Lung (tissue), 12 donors: ENCODE data around the gene TTI1. TPM values are rescaled to one million over a fixed set of nuclear protein-coding genes. Genes with fewer than 3 reads are reported as not detected.

Source experiments
- ATAC-seq: fragments of 200-7000 bp; cut with Tn5 transposase; one replicate; pipeline ENCODE4 v1.9.1; 2020; ENCODE audit warnings: moderate number of reproducible peaks; ENCODE audit not compliant: insufficient read depth, low FRiP score
- DNase-seq, 3 donors: peaks; one replicate each; pipeline ENCODE4 v3.0.0-alpha.2; 2013 to 2017
- H3K27ac ChIP-seq, 2 donors: one replicate each; pipeline ENCODE4 v1.5.1; 2013; ENCODE audit warnings: mild to moderate bottlenecking in 2 of 2, moderate library complexity in 2 of 2, control low read depth in 1 of 2, inconsistent platforms in 1 of 2, low read depth in 1 of 2, low read length in 1 of 2
- H3K27me3 ChIP-seq, 3 donors: one replicate each; pipeline ENCODE4 v1.5.1; 2013; ENCODE audit warnings: low read length in 2 of 3; ENCODE audit not compliant: control insufficient read depth in 3 of 3, insufficient read depth in 3 of 3
- H3K36me3 ChIP-seq, 4 donors: one replicate each; pipeline ENCODE4 v1.5.1; 2013; ENCODE audit warnings: low read length in 4 of 4, mild to moderate bottlenecking in 1 of 4, moderate library complexity in 1 of 4; ENCODE audit not compliant: control insufficient read depth in 4 of 4, insufficient read depth in 4 of 4
- H3K4me1 ChIP-seq, 5 donors: one replicate each; pipeline ENCODE4 v1.5.1; 2013; ENCODE audit warnings: low read length in 5 of 5, mild to moderate bottlenecking in 2 of 5, moderate library complexity in 1 of 5; ENCODE audit not compliant: control insufficient read depth in 5 of 5, insufficient read depth in 5 of 5
- H3K4me3 ChIP-seq: one replicate; pipeline ENCODE4 v1.5.1; 2013; ENCODE audit warnings: mild to moderate bottlenecking, control low read depth, moderate library complexity
- H3K9ac ChIP-seq, 2 donors: one replicate each; pipeline ENCODE4 v1.5.1; 2013; ENCODE audit warnings: low read length in 2 of 2, control low read depth in 1 of 2; ENCODE audit not compliant: insufficient read depth in 1 of 2
- H3K9me3 ChIP-seq, 4 donors: one replicate each; pipeline ENCODE4 v1.5.1; 2013; ENCODE audit warnings: low read length in 3 of 4, mild to moderate bottlenecking in 1 of 4, moderate library complexity in 1 of 4; ENCODE audit not compliant: control insufficient read depth in 4 of 4, insufficient read depth in 3 of 4
- WGBS, 2 donors: extraction: QIAGEN DNeasy Blood & Tissue Kit; methylation state at CpG; one replicate each; pipeline ENCODE4 v1.1.7; 2013; 5-methylcytosine and 5-hydroxymethylcytosine counted together
- polyA plus RNA-seq, 2 donors: library from polyadenylated mRNA; stranded (reverse); fragments of 200-250 nt; gene quantifications; one replicate each; pipeline ENCODE4 v1.2.1, GENCODE V29; 2013
- total RNA-seq, 2 donors: library from RNA; depleted of rRNA in 1 of 2; stranded (reverse); fragments of >200 nt in 1 of 2; gene quantifications; one replicate each; pipeline ENCODE4 v1.2.1, GENCODE V29; 2014 to 2021
- TF ChIP-seq, protein P1 (sequence below): IDR thresholded peaks from 2 replicates; pipeline ENCODE4 v1.5.1; 2012; ENCODE audit warnings: mild to moderate bottlenecking; ENCODE audit errors: control extremely low read depth, extremely low read depth
- donor health status: control.
- donor health status: control.
- donor health status: Bipolar disorder and iron deficiency.
- donor health status: healthy.
- donor health status: DM: yes; HTN: yes; CAD: no.

The TTI1 gene
- total and polyA plus RNA-seq, 4 donors, result 6.7 to 33.8 (median 15.5) TPM

DNA sequence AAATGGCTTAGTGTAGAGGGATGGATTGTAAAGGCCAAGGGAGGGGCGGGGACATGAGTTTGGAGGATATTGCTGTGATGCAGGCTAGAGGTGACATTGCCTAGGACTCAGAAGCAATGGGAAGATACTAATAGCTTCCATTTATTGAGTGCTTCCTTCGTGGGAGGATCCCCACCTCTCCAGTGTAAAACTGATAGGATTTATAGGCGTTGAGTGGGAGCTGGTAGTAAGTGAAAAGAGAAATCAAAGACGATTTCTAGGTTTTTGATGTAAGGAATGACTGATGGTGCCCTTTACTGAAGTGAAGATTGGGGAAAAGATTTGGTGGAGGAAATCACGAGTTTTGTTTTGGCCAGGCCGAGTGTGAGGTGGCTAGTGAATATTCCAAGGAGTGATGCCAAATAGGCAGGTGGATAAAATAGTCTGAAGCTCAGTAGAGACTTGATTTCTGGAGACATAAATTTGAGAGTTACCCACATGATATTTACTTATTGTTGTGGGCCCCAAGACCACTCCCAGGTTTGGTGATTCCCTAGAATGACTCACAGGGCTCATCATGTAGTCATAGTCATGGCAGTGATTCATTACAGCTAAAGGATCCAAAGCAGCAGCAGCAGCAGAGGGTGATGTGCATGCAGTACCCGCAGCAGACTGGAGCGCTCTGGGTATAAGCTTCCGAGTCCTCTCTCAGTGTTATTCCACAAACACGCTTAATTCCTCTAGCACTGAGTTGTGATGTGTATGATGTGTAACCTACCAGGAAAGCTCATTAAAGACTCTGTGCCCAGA is 10.4 kb upstream of the TTI1 start:
- no peaks in the 10 kb centered on the region for H3K27me3 ChIP-seq
- H3K9me3 ChIP-seq, result no peaks in the 10 kb centered on the region
- peaks cover 15 to 28% (median 22%) of the 10 kb centered on the region in 4 donors for H3K36me3 ChIP-seq
- ATAC-seq (no peak), DNase-seq (no peak)
- WGBS, 2 donors, result 94 to 97% methylated on average over 10 of the region's 10 CpGs
- H3K9ac ChIP-seq, result no peak overlapping the region
- H3K4me1 ChIP-seq, result peaks cover 0 to 1% (median 0%) of the 10 kb centered on the region in 5 donors
- H3K27ac ChIP-seq, result no peak overlapping the region
- TF ChIP-seq, protein P1, sequence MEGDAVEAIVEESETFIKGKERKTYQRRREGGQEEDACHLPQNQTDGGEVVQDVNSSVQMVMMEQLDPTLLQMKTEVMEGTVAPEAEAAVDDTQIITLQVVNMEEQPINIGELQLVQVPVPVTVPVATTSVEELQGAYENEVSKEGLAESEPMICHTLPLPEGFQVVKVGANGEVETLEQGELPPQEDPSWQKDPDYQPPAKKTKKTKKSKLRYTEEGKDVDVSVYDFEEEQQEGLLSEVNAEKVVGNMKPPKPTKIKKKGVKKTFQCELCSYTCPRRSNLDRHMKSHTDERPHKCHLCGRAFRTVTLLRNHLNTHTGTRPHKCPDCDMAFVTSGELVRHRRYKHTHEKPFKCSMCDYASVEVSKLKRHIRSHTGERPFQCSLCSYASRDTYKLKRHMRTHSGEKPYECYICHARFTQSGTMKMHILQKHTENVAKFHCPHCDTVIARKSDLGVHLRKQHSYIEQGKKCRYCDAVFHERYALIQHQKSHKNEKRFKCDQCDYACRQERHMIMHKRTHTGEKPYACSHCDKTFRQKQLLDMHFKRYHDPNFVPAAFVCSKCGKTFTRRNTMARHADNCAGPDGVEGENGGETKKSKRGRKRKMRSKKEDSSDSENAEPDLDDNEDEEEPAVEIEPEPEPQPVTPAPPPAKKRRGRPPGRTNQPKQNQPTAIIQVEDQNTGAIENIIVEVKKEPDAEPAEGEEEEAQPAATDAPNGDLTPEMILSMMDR, result no peak
- no peak overlapping the region for H3K4me3 ChIP-seq

DNA sequence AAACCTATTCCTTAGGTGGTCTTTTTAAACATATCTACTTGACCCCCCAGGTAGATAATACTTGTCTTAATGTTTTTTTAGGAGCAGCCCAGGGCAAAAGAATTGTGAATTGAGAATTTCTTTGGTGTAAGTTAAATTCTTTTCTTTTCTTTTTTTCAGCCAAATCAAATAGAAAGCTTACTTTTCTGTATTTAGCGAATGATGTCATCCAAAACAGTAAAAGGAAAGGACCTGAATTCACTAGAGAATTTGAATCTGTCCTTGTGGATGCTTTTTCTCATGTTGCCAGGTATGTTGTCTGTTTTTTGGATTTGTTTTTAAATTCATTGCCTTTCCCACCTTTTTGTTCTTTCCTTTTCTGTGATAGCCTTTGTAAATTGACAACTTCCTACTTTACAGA is 7.0 kb upstream of the TTI1 start:
- WGBS, 2 donors, result 39 to 98% methylated on average over 1 of the region's 1 CpG
- Histone ChIP-seq H3K9me3 (no peaks in the 10 kb centered on the region), H3K27ac (no peak overlapping the region), H3K9ac (no peak overlapping the region), H3K4me1 (peaks cover 0 to 18% (median under 1%) of the 10 kb centered on the region in 5 donors), H3K27me3 (no peaks in the 10 kb centered on the region), H3K36me3 (peaks cover 16 to 32% (median 23%) of the 10 kb centered on the region in 4 donors), H3K4me3 (no peak overlapping the region)
- ATAC-seq (no peak), DNase-seq (no peak)
- TF ChIP-seq, protein P1, result no peak

DNA sequence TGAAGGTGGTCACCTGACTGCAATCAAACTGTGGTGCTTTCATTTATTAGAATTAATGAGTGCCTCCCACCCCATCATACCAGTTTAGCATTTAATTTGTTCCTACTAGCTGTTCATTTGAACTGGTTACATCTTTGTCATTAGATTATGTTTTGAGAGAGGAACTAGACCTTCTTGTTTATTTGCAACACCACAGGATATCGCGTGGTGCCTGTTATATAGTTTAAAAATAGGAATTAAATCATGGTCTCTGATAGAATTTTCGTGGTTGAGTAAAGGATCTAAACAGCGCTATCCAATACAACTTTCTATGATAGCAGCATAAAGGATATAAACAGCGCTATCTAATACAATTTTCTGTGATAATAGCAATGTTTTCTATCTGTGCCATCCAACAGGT is 3.1 kb upstream of the TTI1 start:
- Histone ChIP-seq H3K4me1 (peaks cover 7 to 36% (median 18%) of the 10 kb centered on the region in 5 donors), H3K27me3 (no peaks in the 10 kb centered on the region), H3K27ac (no peak overlapping the region), H3K4me3 (no peak overlapping the region), H3K36me3 (peaks cover 0 to 23% (median 12%) of the 10 kb centered on the region in 4 donors), H3K9me3 (no peaks in the 10 kb centered on the region), H3K9ac (no peak overlapping the region)
- TF ChIP-seq, protein P1, result no peak
- 67 to 71% methylated on average over 5 of the region's 5 CpGs for WGBS, 2 donors
- DNase-seq (no peak), ATAC-seq (no peak)

DNA sequence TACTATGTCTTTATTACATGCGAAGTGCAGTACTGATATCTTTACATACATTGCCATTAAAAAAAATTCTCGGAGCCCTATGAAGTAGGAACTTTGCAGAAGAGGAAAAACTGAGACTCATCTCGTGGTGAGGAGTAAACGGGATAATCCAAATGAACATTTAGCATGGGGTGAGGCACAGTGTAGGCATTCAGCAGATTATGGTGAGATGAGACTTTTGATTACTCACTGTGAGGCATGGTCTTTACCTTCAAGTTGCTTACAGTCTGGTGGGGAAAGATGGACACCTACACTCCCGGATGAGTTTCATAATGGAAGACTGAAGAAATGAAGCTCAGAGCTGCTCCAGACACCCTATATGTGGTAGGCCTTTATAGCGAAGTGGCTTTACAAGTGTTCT is 1.7 kb upstream of the TTI1 start:
- H3K27ac ChIP-seq, result no peak overlapping the region
- 78 to 80% methylated on average over 6 of the region's 6 CpGs for WGBS, 2 donors
- peaks cover 7 to 40% (median 18%) of the 10 kb centered on the region in 5 donors for H3K4me1 ChIP-seq
- no peaks in the 10 kb centered on the region for H3K27me3 ChIP-seq
- DNase-seq (no peak), ATAC-seq (no peak)
- H3K36me3 ChIP-seq, result peaks cover 0 to 23% (median 10%) of the 10 kb centered on the region in 4 donors
- H3K9me3 ChIP-seq, result no peaks in the 10 kb centered on the region
- TF ChIP-seq, protein P1, result no peak
- H3K4me3 ChIP-seq, result no peak overlapping the region
- peak overlapping the region in 1 of 2 donors; percentile 58 for H3K9ac ChIP-seq
